ENCODE results near the gene WWC1.

Gene WWC1

DNA sequence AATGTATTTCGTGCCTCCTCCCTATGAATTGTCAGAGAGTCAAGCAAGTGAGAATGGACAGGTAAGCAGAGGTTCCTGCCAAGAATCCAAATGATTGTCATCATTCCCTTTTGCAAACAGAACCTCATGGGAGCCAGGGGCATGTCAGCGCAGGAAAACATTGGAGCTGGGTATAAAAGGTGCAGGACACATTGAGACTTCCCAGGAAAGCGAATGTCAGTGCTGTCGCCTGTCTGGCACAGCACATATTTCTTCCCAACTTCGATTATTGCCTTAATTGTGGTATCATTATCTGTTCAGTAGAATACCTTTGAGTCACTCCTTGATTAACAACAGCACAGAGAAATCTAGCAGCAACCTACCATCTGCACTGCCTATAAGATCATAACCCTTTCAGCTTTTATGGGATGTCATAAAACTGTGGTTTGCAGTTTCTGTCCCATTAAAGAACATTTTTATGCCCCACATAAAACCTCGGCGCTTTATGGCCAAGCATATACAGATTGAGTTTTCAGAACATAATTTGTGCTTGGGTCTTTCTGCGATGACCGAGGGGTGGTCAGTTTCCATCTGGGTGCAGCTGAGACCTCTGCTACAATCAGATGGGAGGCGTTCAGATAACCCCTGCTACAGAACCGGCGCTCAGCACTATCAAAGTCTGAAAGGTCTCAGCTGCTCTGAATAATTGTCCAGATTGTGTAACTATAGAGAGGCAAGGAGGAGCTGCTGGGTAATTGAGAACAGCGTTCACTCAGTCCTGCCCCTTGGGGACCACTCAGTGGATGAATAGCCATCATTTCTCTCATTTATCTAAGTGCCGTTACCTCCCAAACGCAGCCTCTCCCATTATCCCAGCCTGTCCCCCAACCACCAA, 30.9 kb upstream of the WWC1 start:
- H3K27ac ChIP-seq: no peak overlapping the region
- DNase-seq (ENCODE audit: low spot score): no peak
- ChIA-PET POLR2A (ENCODE audit: low non-redundant PET) (no interaction called here), CTCF (interaction anchor here (0.5 to 0.6 kb wide), 2 partner anchors 25 to 238 kb away, joined by 3 read pairs; no protein-coding TSS in a partner anchor)
- TF ChIP-seq, protein P1, sequence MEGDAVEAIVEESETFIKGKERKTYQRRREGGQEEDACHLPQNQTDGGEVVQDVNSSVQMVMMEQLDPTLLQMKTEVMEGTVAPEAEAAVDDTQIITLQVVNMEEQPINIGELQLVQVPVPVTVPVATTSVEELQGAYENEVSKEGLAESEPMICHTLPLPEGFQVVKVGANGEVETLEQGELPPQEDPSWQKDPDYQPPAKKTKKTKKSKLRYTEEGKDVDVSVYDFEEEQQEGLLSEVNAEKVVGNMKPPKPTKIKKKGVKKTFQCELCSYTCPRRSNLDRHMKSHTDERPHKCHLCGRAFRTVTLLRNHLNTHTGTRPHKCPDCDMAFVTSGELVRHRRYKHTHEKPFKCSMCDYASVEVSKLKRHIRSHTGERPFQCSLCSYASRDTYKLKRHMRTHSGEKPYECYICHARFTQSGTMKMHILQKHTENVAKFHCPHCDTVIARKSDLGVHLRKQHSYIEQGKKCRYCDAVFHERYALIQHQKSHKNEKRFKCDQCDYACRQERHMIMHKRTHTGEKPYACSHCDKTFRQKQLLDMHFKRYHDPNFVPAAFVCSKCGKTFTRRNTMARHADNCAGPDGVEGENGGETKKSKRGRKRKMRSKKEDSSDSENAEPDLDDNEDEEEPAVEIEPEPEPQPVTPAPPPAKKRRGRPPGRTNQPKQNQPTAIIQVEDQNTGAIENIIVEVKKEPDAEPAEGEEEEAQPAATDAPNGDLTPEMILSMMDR (conservative IDR thresholded peaks at IDR 0.05; ENCODE audit: low read depth): no peak

DNA sequence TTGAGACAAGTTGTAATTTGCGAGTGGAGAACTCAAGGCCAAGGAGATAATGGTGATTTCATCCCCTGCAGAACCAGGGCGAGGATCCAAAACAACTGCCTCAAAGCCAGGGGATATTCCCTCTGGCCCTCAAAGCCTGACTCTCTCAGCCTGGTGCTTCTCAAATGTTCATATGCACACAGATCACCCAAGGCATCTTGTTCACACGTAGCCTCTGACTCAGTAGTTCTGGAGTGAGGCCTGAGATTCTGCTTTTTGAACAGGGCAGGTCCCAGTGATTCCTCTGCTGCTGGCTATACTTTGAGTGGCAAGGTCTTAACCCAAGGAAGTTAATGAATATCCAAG, 30.2 kb upstream of the WWC1 start:
- ChIA-PET POLR2A (ENCODE audit: low non-redundant PET) (no interaction called here), CTCF (interaction anchor here (0.5 to 0.6 kb wide), 2 partner anchors 24 to 237 kb away, joined by 3 read pairs; no protein-coding TSS in a partner anchor)
- TF ChIP-seq, protein P1 (conservative IDR thresholded peaks at IDR 0.05; ENCODE audit: low read depth): no peak
- no peak for DNase-seq (ENCODE audit: low spot score)
- H3K27ac ChIP-seq: no peak overlapping the region

GRCh38 chr5:168262042-168262743, 29.3 kb upstream of the WWC1 start:
- no peak for DNase-seq (ENCODE audit: low spot score)
- TF ChIP-seq, protein P1 (conservative IDR thresholded peaks at IDR 0.05; ENCODE audit: low read depth): no peak
- no peak overlapping the region for H3K27ac ChIP-seq
- POLR2A ChIA-PET (ENCODE audit: low non-redundant PET): no interaction called here
- CTCF ChIA-PET: no interaction called here

DNA sequence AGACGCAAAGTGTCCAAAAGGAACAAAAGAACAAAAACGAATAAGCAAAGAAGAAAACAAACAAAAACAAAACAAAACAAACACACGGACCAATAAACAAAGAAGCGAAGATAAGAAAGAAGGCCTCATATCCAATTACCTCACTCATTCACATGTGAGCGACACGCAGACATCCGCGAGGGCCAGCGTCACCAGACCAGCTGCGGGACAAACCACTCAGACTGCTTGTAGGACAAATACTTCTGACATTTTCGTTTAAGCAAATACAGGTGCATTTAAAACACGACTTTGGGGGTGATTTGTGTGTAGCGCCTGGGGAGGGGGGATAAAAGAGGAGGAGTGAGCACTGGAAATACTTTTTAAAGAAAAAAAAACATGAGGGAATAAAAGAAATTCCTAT, 28.3 kb upstream of the WWC1 start:
- TF ChIP-seq, protein P1 (conservative IDR thresholded peaks at IDR 0.05; ENCODE audit: low read depth): no peak
- H3K27ac ChIP-seq: no peak overlapping the region
- CTCF ChIA-PET: no interaction called here
- no peak for DNase-seq (ENCODE audit: low spot score)
- POLR2A ChIA-PET (ENCODE audit: low non-redundant PET): no interaction called here

GRCh38 chr5:168266016-168266415, 25.4 kb upstream of the WWC1 start:
- CTCF ChIA-PET: interaction anchor here (0.7 kb wide), 1 partner anchor 891 kb away, joined by 4 read pairs; no protein-coding TSS in a partner anchor
- POLR2A ChIA-PET (ENCODE audit: low non-redundant PET): no interaction called here
- TF ChIP-seq, protein P1 (conservative IDR thresholded peaks at IDR 0.05; ENCODE audit: low read depth): no peak
- H3K27ac ChIP-seq: no peak overlapping the region
- DNase-seq (ENCODE audit: low spot score): no peak
